Esophagus squamous epithelium (tissue), 5 donors: ENCODE data around the gene PAK6. TPM values are rescaled to one million over a fixed set of nuclear protein-coding genes. Genes with fewer than 3 reads are reported as not detected.
A peak's percentile ranks its signal among the peaks of the same experiment; 100 is the strongest.

ENCODE experiments used
- DNase-seq: peaks from one replicate; lab custom pipeline; 2025; lab: John Stamatoyannopoulos, UW
- H3K27ac ChIP-seq, 4 donors: fragments of 200-600 bp; sonication (generic); one replicate each; pipeline ENCODE4 v1.5.1; 2016 to 2019; ENCODE audit warnings: mild to moderate bottlenecking in 1 of 4
- H3K27me3 ChIP-seq, 4 donors: fragments of 200-600 bp; sonication (generic); 1 replicate in 3 of 4; 2 replicates in 1 of 4; pipeline versions ENCODE4 v1.5.1 to v1.6.0; 2017 to 2021; ENCODE audit warnings: antibody characterized with exemption in 1 of 4
- H3K36me3 ChIP-seq, 3 donors: fragments of 200-600 bp; sonication (generic); one replicate each; pipeline ENCODE4 v1.5.1; 2016 to 2019
- H3K4me1 ChIP-seq, 3 donors: fragments of 200-600 bp; sonication (generic); one replicate each; pipeline ENCODE4 v1.5.1; 2017 to 2019
- H3K4me3 ChIP-seq, 4 donors: fragments of 200-600 bp; sonication (generic); 1 replicate in 3 of 4; 2 replicates in 1 of 4; pipeline ENCODE4 v1.5.1; 2016 to 2019; ENCODE audit warnings: mild to moderate bottlenecking in 2 of 4, moderate library complexity in 1 of 4
- H3K9me3 ChIP-seq, 3 donors: fragments of 200-600 bp; sonication (generic); one replicate each; pipeline ENCODE4 v1.5.1; 2016 to 2019
- POLR2A ChIP-seq, 4 donors: fragments of 450-650 bp; IDR thresholded peaks; one replicate each; pipeline ENCODE4 v1.6.1; 2017; ENCODE audit warnings: antibody characterized with exemption in 4 of 4, mild to moderate bottlenecking in 4 of 4, moderate library complexity in 3 of 4
- WGBS, 2 donors: methylation state at CpG; one replicate each; pipeline ENCODE4 v1.1.5; 2018; 5-methylcytosine and 5-hydroxymethylcytosine counted together
- intact Hi-C: fragments of 100-400 bp; cut with DNase I; formaldehyde crosslinking; loops from one replicate; pipeline ENCODE4 v1.15.0; 2022
- total RNA-seq, 4 donors: library from RNA; depleted of rRNA; stranded (reverse); fragments of >200 nt; gene quantifications; one replicate each; pipeline ENCODE4 v1.1.0, GENCODE V29; 2016
- TF ChIP-seq, protein P1 (sequence below), 6 experiments: fragments of 450-650 bp in 4 of 6; fragments of 200-600 bp in 2 of 6; sonication (generic) in 2 of 6; IDR thresholded peaks; one replicate each; pipeline ENCODE4 v1.5.1; 2016 to 2019; ENCODE audit warnings: antibody characterized with exemption in 6 of 6, mild to moderate bottlenecking in 4 of 6, moderate library complexity in 4 of 6
- donor health status: DM: yes; HTN: yes; CAD: no.

Gene PAK6
- total RNA-seq, 4 donors from 2014 or later, result 31.5 to 53.5 (median 37.2) TPM

DNA sequence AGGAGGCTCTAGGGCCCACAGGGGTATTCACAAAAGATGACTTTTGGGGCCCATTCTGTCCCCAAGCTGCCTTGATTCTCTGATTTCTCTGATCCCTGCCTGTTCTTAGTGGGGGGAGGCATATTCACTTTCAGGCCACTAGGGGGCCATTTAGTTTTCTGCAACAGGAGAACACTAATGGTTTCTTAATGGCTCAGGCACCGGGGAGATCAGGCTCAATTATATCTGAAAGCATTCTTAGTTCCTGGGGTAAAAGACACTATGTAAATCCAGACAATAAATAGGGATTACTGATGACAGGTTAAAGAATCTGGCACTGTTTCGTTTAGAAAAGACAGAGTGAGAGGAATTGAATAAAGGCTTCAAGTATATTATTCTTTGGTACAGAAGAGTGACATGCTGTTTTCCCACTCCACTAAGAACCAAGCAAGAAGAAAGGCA, 82.1 kb downstream of the PAK6 start:
- WGBS, 2 donors, result 0 to 5% methylated on average over 2 of the region's 2 CpGs
- Histone ChIP-seq H3K27ac (peak overlapping the region in 1 of 4 donors; percentile 12), H3K9me3 (no peaks in the 10 kb centered on the region), H3K4me3 (no peak overlapping the region), H3K27me3 (peaks cover 0 to 34% (median 0%) of the 10 kb centered on the region in 4 donors), H3K4me1 (peaks cover 19 to 32% (median 23%) of the 10 kb centered on the region in 3 donors), H3K36me3 (no peaks in the 10 kb centered on the region)
- intact Hi-C loops, result no loop called here
- TF ChIP-seq, protein P1, sequence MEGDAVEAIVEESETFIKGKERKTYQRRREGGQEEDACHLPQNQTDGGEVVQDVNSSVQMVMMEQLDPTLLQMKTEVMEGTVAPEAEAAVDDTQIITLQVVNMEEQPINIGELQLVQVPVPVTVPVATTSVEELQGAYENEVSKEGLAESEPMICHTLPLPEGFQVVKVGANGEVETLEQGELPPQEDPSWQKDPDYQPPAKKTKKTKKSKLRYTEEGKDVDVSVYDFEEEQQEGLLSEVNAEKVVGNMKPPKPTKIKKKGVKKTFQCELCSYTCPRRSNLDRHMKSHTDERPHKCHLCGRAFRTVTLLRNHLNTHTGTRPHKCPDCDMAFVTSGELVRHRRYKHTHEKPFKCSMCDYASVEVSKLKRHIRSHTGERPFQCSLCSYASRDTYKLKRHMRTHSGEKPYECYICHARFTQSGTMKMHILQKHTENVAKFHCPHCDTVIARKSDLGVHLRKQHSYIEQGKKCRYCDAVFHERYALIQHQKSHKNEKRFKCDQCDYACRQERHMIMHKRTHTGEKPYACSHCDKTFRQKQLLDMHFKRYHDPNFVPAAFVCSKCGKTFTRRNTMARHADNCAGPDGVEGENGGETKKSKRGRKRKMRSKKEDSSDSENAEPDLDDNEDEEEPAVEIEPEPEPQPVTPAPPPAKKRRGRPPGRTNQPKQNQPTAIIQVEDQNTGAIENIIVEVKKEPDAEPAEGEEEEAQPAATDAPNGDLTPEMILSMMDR (IDR thresholded peaks at IDR 0.05), result peak; percentile 87 to 91 (median 87)
- TF ChIP-seq POLR2A (IDR thresholded peaks at IDR 0.05), result no peak
- no peak for DNase-seq

DNA sequence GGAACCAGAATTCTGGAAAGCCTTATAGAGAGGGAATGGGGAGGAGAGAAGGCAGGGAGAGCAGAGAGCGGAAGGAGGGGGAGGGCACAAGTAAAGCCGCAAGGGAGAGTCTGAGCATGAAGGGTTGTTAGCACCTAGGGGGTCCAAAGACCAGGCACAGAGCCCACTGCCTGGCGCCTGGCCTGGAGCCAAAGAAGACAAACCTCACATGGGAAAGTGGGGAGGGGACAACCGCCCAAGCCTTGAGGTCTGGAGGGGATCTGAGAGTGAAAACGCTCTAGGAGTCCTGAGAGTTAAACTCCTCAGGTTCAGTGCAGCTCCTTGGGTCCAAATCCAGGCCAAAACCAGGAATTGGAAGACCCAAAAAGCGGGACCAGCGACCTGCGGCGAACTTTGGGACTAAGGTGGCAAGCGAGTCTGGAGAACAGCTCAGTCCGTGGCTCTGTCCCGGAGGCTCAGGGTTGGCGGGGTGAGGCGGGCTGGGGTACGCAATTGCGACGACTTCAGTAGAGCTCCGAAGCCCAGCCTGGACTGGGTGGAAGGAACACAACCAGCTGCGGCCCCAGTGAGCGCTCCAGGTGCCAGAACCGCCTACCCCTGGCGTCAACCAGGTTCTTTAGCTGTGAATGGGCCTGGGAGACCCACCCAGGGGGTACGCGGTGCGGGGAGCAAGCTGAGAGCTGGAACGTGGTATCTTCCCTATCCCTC, 83.8 kb downstream of the PAK6 start:
- intact Hi-C loops, result no loop called here
- Histone ChIP-seq H3K27me3 (peaks cover 0 to 17% (median 0%) of the 10 kb centered on the region in 4 donors), H3K27ac (peak overlapping the region; percentile 68 to 91 (median 79)), H3K36me3 (peaks cover 0 to 8% (median 0%) of the 10 kb centered on the region in 3 donors), H3K4me1 (peaks cover 19 to 50% (median 24%) of the 10 kb centered on the region in 3 donors), H3K9me3 (no peaks in the 10 kb centered on the region), H3K4me3 (peak overlapping the region; percentile 63 to 86 (median 77))
- TF ChIP-seq POLR2A (IDR thresholded peaks at IDR 0.05), result no peak
- TF ChIP-seq, protein P1 (IDR thresholded peaks at IDR 0.05), result no peak
- 46 to 71% methylated on average over 8 to 15 of the region's 26 CpGs for WGBS, 2 donors
- DNase-seq, result no peak

DNA sequence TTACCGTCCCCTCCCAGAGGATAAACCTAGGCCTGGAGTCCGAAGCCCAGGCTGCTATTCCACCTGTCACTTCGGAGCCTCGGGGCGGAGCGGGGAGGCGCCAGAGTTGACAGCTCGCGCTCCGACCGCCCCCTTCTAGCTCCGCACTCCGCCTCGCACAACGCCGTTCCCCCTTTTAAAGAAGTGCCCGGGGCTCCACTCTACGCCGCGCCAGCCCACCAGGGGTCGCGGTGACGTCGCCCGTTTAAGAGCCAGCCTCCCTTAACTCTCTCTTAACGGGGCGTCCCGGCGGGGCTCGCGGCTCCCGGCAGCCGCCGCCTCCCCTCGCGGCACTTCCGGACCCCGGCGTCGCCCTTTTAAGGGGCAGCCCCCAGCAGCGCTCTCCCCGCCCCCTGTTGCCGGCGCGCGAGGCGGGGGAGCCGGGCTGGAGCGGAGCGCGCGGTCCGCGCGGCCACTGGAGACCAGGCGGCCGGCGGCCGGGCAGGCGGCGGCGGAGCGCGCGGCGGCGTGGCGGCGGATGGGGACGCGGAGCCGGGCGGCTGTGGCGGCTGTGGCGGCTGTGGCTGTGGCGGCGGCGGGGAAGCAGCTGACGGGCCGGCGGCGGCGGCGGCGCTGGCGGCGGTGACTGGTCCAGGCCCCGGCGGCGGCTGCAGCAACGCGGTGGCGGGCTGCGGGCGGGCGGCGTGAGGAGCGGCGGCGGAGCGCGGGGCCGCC, 84.5 kb downstream of the PAK6 start, which contains the start of gene INAFM2:
Gene INAFM2 (plus strand): TSS at position 454 of the 714 bp plus-strand sequence. CDS start 364 bp downstream, outside the sequence.
- peak; percentile 53 for DNase-seq
- intact Hi-C loops, result no loop called here
- 3% methylated on average over 16 of the region's 103 CpGs; no CpG with 5 or more reads in 1 of the 2 donors for WGBS, 2 donors
- Histone ChIP-seq H3K36me3 (peaks cover 0 to 8% (median 0%) of the 10 kb centered on the region in 3 donors), H3K4me1 (peaks cover 19 to 57% (median 27%) of the 10 kb centered on the region in 3 donors), H3K27ac (peak within 1 kb of the TSS; percentile 73 to 91 (median 82)), H3K4me3 (peak within 1 kb of the TSS; percentile 63 to 86 (median 77)), H3K27me3 (peaks cover 0 to 17% (median 0%) of the 10 kb centered on the region in 4 donors), H3K9me3 (no peaks in the 10 kb centered on the region)
- TF ChIP-seq, protein P1 (IDR thresholded peaks at IDR 0.05), result peak; percentile 48 to 82 (median 68)
- TF ChIP-seq POLR2A (IDR thresholded peaks at IDR 0.05), result peak in 2 of 4 donors; percentile 47 to 54

DNA sequence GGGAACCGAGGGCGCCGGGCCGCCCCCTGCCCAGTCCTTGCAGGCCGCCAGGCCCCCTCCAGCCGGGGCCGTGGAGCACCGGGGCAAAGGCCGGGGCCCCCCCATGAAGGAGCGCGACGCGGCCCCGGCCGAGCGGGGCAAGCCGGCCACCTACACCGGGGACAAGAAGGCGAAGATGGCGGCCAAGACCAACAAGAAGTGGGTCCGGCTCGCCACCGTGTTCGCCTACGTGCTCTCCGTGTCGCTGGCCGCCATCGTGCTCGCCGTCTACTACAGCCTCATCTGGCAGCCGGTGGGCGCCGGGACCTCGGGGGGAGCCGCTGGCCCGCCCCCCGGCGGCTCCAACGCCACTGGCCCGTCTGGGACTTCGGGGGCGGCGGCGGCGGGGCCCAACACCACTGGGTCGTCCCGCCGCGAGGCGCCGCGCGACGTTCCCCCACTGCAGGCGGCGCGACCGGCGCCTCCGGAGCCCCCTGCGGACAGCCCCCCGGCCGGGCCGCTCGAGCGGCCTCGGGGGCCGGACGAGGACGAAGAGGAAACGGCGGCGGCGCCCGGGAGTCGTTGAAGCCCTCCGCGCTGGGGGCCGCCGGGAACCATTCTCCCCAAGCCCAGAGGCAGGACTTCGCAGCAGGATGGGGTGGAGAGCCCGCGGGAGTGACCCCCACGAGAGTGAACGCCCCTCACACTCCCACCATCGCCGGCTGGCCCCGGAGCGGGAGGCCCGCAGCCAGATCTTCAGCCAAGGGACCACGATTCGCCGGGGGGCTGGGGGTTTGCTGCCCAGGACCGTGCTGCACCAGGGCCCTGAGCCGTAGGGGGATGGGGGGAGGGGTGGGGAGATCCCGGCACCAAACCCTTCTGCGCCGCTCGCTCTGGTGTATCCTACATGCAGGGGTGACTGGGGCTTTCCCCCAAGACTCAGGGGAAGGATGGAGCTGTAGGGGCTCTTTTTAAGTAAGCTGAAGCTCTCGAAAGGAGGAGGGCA, 85.4 kb downstream of the PAK6 start:
- H3K27me3 ChIP-seq, result peaks cover 0 to 16% (median 0%) of the 10 kb centered on the region in 4 donors
- no peak for DNase-seq
- peaks cover 0 to 8% (median 0%) of the 10 kb centered on the region in 3 donors for H3K36me3 ChIP-seq
- peaks cover 19 to 63% (median 27%) of the 10 kb centered on the region in 3 donors for H3K4me1 ChIP-seq
- peak overlapping the region; percentile 73 to 91 (median 82) for H3K27ac ChIP-seq
- TF ChIP-seq, protein P1 (IDR thresholded peaks at IDR 0.05), result no peak
- no peak for TF ChIP-seq POLR2A (IDR thresholded peaks at IDR 0.05)
- intact Hi-C loops, result no loop called here
- H3K4me3 ChIP-seq, result peak overlapping the region; percentile 63 to 86 (median 77)
- H3K9me3 ChIP-seq, result no peaks in the 10 kb centered on the region
- WGBS, 2 donors, result 8 to 39% methylated on average over 1 to 5 of the region's 101 CpGs
